NCI-H1092 treated with DMSO at 0.1 percent for 48 hours (cell line): ENCODE results near the gene NDST1.
A peak's percentile ranks its signal among the peaks of the same experiment; 100 is the strongest.

Experiments
- DNase-seq: peaks from one replicate; lab custom pipeline; 2025; lab: John Stamatoyannopoulos, UW

Gene NDST1

DNA sequence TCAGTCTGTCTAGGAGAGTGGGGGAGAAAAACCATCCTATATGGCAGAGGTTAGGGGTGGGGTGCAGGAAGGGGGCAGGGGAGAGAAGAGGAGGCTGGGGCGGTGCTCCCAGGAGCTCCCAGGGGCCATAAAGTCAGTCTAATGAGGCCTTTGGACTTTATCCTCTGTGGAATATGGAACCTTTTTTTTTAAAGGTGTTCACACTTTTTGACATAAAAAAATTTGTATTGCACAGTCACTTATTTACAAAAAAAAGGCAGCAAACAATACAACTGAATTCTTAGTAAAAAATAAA is 80.6 kb downstream of the NDST1 start:
- no peak for DNase-seq

DNA sequence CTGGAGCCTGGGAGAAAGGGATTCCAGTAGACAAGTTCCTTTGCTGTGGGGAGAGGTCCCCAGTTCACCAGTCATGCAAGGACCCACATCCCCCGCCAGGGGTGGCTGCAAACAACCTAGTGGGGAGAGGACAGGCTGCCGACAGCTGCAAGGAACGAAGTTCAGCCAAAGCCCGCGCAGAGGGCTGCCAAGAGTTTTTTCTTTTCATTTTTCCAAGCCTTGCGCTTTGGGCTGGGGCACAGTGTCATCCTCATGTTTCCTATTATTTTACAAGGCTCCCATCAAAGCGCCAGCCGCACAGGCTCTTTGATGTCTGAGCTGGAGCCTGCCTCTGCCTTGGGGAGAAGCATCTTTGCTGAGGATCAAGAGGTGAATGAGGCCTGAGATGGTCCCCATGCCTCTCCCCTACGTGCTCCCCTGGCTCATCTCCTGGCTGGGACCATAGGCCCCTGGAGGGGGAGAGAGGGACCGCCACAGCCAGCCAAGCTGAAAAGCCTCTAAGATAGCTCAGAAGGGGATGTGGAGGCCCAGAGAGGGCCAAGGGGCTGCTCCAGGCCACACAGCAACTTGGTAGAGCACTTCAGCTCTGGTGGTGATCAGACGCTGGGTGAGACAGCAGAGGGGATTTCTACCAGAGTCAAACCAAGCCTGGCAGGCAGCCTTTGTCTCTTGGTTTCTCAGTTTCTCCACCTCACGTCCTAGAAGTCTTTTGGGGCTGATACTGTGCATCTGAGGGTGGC is 82.1 kb downstream of the NDST1 start:
- DNase-seq = no peak

DNA sequence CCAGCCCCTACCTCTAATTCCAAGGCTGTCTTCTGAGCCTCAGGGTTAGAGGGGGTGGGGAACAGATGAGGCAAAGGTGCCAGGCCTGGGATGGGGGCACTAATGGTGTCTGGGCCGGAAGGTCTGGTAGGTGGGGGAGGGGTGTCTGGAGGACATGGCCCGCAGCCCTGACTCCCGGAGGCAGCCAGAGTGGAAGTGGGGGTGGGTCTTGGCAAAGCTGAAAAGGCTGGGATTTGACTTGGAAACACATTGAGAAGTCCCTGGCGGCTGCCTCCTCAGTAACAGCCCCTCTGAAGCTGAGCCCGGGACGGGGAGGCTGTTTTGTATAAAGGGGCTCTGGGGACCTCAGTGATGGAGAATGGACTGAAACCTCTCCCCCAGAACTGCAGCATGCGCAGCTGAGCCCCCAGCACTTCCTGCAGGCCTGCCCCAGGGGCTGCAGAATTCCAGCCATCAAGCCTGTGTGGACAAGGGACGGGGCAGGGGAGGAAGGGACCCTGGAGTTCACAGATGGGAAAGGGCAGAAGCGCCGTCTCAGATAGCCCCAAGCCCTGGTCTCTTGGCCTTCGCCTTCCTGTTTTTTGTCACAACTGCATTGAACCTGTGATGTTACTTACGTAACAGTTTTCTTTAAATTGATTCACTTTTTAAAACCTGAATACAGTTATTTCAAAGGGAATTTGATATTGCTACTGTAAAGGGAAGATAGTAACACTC is 83.2 kb downstream of the NDST1 start:
- no peak for DNase-seq

DNA sequence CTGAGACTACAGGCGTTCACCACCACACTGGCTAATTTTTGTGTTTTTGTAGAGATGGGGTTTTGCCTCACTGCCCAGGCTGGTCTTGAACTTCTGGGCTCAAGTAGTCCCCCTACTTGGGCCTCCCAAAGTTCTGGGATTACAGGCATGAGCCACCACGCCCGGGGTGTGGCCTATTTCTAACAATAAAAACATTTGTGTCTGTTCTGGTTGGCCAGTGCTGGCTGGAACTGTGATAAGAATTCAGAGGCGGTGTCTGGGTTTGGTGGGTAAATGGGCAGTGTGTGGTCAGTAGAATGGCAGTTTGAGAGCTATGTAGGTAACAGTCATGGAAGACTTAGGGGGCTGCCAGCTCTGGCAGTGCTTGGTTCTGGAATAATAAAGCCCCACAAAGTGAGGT is 85.7 kb downstream of the NDST1 start:
- DNase-seq = no peak

DNA sequence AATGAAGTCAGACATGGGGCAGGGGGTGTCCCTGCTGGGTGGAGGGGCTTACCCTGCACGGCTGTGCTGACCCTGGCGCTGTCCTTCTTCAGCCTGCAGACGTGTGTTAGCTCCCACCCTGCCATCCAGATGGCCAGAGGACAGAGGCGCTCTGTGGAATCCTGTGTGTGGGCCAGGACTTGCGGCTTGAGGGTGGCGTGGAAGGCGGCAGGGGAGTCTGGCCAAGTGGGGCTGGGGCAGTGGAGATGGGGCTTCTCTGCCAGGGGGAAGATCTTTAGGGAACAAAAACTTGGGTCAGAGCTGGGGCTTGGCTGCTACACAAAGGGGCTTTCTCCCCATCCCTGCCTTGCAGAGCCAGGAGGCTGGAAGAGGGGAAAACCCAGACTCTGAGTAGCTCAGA is 86.1 kb downstream of the NDST1 start:
- DNase-seq = no peak

DNA sequence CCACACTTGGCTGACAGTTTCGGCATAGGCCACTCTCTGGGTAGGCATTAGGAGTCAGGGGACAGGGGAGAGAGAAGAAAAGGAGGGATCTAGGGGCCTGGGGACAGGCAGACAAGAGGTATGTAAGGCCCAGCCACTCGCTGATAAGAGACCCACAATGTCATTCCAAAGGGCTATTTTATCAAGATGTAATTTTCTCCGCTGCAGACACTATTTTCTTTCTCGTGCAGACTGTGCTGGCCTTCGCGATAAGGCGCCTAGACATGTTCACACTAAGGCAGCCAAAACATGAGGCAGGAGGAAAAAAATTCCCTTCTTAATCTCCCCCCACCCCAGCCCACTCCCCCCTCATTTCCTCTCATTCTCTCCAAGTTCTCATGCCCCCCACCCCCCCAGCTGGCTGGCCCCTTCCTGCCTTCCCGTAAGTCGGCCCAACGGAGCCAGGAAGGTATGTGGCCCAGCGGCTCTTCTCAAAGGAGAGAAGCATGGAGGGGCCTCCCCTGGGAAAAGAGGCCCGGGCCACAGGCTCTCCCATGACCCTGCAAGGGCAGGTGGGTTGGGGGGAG is 87.6 kb downstream of the NDST1 start:
- DNase-seq = no peak

DNA sequence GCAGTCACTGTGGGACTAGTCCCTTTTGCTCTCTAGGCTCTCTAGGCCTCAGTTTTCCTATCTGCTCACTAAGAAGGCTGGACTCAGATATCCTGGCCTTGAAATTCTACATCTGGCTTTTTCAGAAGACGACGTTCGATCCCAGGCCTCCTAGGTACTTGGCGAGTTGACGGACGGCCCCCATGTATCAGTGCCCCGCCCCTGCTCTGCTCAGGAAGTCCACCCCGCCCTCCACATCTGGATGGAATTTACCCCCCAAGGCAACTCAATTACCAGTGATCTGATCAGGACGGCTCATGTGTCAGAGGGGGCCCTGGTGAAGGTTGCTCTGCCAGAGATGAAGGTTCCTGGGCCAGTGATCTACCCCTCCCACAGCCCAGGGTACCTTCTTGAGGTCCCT is 88.4 kb downstream of the NDST1 start:
- no peak for DNase-seq

DNA sequence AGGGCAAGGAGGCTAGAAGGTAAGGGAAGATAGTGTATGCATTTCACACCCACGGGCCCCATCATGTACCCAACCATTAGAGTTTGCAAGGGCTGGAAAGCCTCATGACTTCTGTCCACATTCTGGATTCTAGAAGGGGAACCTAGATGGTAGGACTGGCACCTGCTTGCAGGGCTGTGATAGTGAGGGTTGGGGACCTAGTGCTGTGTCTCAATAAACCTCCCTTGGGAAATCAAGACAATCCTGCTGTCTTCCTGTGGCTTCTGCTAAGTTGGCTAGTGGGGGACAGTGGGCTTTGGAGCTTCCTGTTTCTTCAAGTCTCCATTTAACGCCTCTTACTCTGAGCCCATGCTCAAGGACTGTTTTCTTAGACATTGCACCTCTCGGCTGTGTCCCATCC is 88.9 kb downstream of the NDST1 start:
- DNase-seq = no peak

DNA sequence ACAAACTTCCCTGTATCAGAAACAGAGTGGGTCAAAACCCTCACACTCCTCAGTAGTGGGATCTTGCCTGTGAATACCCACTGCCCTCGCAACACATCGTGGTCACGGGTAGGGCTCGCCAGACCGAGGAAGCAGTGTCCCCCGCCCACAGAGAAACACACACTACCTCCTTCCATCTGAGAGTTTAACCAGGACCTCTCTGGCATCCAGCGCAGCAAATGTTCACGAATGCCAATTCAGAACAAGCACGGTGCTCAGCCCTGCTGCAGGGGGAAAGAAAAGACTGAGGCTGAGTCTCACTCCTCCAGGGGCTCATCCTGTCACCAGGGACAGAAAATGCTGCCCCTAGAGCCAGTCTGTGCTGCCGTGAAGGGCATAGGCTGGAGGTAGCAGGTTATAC is 90.1 kb downstream of the NDST1 start:
- DNase-seq = no peak

DNA sequence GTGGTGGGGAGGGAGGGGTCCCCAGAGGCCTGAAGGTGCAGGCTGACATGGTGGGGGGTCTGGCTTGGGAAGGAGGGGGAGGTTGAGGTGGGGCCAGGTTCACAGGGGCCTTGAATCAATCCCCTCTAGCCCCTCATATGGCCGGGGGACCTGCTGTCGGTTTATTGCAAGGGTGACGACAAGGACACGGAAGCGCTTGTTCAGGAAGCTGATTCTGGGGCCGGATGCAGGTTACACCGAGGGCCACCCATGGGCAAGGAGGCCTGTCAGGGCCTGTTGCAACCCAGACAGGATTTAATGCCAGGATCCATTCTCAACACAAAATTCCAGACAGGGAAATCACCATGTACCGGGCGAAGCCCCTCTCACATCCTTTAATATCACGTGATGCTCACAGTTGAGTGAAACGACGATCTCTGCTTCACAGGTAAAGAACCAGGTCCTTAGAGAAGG is 90.9 kb downstream of the NDST1 start:
- DNase-seq = no peak

DNA sequence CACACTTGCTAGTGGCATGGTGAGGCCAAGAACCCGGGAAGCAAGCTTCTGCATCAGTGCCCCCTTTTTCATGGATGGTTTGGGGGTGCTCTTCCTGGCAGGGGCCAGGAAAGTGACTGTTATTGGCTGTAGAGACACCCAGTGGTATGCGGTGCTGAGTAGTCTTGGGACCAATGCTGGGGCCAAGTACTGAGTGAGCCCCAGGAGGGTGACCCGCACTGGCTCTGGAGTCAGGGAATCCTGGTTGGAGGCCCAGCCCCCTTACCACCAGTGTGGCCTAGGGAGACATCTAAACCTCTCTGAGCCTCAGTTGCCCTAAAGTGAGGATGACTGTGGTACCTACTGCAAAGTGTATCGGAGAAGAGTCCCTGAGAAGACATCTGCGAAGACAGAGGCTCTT is 91.3 kb downstream of the NDST1 start:
- no peak for DNase-seq

DNA sequence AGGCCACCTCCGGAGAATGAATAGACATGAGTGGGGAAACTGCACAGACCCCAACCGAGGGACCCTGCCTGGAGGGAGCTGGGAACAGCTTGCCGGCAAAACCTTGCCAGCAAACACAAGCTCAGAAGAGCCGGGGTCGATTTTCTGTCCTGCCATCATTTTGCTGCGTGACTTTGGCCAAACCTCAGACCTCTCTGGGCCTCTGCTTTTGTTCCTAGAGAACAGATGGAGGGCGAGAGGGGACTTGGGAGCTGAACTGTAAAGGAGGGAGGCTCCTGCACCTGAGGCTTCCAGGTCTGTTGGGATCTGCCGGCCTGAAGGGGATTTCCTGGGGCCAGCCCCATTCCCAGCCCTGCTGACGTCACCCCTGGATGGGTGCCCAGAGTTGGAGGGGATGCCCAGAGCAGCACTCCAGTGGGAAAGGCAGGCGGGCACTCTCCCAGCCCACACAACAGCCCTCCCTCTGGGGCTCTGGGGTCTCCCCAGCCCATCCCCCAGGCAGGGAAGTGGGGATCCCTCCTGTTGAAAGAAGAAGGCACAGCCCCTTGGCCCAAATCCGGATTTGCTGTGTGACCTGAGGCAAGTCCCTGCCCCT is 92.1 kb downstream of the NDST1 start:
- peak; percentile 68 for DNase-seq

DNA sequence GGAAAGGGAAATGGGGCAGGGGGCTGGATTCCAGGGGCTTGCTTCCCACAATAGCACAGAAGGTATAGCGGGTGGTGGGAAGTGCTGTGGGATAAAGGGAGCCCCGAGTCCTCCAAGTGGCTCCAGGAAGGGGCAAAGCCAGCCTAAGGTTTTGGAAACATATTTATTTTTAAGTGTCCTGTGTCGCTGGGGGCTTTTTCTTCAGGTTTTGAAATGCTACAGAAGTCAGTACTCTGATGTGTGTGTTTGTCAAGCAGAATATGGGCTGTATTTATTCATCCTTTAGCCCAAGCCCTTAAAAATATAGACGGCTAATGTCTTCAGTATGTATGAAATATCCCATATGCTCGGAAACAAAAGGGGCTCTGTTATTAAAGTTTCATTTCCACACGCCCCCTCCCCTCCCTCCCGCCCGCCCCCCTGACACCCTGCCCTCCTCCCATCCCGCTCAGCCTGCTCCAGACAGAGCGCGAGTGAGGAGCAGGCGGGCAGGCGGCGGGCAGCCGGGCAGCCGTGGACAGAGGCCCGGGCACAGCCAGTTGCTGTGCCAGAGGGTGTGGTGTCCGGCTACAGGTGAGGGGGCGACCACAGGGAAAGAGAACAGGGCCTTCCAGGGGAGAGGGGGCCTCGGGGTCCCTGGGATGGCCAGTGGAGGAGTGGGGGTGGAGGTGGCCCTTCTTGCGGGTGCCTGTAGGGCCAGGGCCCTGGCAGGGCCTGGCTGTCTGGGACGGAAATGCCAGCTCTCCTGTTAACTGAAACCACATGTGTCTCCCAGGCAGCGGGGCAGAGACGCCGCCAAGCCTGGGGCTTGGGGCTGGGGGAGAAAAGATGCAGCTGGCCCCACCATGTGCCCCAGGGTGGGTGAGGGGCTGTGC is 92.9 kb downstream of the NDST1 start:
- DNase-seq = no peak

DNA sequence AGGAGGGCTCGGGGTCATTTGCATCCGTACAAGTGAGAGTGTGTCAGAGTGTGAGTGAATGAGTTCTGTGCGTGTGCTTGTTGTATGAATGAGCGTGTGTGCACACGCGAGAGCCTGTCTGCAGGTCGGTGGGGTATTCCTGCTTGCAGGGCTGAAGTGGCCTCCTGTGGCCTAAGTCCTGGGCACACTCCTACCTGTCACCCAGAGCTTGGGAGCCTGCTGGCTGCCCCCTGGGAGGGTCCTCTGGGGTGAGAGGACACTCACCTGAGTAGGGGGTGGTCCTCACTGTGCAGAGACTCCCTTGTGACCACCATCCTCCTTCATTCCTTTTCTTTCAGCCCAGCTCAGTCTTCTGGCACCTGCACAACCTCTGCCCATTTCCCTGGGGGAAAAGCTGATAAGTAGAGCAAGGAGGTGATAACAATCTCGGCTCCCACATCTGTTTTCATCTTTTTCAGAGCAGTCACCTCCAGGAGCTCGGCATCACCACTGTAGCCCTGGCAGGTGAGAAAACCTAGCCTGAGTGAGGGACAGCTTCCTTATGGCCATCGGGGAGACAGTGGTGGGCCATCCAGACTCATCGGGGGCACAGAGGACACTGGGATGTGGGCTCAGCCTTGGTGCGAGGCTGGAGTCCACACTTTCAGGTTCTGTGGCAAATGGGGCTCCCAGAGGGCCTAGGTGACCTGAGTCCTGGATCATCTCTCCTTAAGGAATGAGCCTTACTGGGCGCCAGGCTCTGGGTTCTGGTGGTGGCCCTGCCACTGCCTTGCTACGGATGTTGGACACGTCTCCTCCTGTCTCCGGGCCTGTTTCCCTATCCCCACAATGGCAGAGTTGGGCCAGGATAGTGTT is 93.8 kb downstream of the NDST1 start:
- no peak for DNase-seq

DNA sequence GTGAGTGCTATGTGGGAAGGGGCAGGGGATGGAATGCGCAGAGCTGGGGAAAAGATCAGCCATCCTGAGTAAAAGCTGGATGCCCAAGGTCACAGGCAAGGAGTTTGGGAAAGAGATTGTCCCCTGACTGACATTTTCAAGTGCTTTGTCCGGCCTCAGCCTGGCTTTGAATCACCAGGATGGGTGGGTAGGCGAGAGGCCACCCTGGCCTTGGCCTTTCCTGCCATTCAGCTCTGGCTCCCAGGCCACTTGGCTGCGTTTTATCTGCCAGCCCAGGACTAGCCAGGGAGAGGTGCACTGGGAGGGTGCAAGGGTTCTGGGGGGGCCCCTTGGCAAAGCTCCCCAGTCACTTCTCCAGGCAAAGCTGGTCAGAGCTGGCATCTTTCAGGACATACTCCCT is 95.1 kb downstream of the NDST1 start:
- DNase-seq = no peak

DNA sequence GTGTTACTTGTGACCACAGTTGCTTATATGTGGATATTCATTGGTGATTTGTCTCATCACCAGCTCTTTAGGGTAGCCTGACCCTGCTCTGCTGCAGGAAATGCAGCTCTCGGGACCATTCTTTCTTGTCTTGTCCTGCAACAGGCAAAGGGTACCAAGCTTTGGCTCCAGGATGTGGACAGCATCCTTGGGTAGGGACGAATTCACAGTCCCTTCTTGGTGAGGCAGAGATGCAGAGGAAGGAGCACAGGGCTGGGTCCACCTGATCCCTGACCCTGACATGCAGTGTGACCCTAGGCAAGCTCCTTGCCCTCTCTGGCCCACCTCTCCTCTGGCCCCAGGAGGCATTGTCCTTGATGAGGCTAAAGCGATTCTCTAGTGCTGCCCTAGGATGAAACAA is 95.6 kb downstream of the NDST1 start:
- DNase-seq = no peak

DNA sequence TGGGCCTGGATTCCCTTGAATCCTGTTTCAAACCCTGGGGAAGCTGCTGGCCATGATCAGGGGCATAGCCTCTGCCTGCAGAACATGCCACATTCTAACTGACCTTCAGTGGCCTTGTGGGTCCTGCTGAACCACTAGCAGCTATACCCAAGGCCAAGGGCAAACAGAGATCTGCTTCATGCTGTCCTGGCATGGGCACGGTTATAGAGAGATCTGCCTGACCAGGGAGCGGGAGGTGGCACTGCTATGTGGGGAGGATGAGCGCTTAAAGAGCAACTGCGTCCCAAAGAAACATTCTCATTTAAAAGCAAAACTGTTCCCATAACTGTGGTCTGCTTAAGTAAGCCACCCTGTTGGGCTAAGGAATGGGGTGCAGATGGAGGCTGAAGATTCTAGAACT is 96.1 kb downstream of the NDST1 start:
- DNase-seq = no peak

DNA sequence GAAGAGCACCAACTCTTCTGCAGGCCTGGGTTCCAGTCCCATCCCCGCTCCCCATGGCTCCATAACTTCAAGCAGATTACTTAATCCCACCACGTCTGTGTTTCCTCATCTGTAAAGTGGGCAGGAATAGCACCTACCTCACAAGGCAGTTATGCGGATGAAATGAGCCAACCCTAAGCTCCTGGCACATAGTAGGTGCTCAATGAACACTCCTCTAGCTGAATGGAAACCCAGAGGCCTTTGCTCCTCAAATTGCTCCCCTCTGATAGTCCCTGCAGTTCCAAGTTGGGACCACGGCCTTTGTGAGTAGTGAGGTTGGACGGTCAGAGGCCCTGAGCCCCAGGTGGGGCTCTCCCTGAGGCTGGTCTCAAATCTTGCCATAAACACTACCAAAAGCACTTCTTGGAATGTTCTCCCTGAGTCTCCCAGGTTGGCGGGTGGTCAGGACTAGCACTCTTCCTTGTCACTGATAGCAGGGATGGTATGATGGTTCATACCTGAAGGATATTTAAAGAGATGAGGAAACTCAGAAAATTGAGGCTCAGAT is 97.0 kb downstream of the NDST1 start:
- DNase-seq = no peak

DNA sequence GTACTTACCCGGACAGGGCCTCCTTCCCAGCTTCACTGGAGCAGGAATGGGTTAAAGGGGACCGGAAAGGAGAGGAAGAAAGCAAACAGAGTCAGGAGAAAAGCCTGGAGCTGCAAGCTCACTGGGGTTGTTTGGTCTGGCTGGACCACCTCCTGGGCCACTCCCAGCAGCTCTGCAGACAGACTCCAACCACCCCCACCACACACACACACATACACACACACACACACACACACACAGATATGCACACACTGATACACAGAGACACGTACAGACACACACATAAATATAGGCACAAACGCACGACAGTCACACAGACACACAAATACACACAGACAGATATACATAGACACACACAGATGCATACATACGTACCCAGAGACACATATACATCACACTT is 97.6 kb downstream of the NDST1 start:
- DNase-seq = no peak

DNA sequence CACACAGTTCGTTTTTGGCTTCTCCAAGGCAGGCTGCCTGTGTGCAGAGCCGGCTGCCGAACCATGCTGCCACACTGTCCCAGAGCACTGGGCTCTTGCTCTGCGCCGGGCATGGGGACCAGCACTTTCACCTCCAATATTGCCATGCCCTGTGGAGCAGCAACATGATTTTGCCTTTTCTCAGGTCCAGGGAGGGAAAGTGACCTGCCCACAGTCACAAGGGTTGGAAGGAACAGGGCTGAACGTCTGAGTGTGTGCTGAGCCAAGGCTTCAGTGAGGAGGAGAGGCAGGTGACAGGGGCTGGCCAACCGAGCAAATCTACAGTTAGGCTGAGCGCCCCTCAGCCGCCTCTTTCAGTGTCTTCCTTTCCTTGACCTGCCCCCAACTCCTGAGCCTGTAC is 98.5 kb downstream of the NDST1 start:
- no peak for DNase-seq

DNA sequence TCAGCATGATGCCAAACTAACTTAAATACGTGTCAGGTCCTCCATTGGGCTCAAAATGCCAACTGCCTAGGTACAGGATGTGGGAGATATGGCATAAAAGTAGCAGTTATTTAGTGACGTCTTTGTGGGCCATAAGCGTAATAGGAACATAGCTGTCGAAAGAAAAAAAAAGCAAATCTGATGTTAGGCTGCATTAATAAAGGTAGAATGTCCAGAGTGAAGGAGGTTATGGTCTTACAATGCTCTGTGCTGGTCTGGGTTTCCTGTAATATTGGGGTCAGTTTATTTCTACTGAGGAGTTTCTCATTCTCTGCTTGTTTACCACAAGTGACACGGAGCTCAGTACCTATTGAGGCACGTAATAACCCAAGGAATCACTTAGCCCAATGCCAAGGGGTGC is 99.2 kb downstream of the NDST1 start:
- no peak for DNase-seq
